HCT116 (cell line): ENCODE measurements around the gene ZNF670.

Experiments
- CEBPB ChIP-seq: IDR thresholded peaks from 2 replicates; pipeline ENCODE4 v1.6.1; 2012; ENCODE audit warnings: low read depth
- CTCF ChIP-seq, 3 experiments: fragments of 200-600 bp in 1 of 3; sonication (generic) in 1 of 3; IDR thresholded peaks in 2 of 3; conservative IDR thresholded peaks in 1 of 3; 2 replicates each; pipeline ENCODE4 v1.5.1; 2012 to 2017; ENCODE audit warnings: low read depth in 2 of 3, low read length in 2 of 3, antibody characterized with exemption in 1 of 3, borderline replicate concordance in 1 of 3, control low read depth in 1 of 3, mild to moderate bottlenecking in 1 of 3, mixed read lengths in 1 of 3, mixed run types in 1 of 3, moderate library complexity in 1 of 3; ENCODE audit not compliant: insufficient read depth in 1 of 3
- EZH2 ChIP-seq: fragments of 200-600 bp; sonication (generic); IDR thresholded peaks from 2 replicates; pipeline ENCODE4 v1.6.1; 2017; ENCODE audit warnings: antibody characterized with exemption, mixed run types
- POLR2AphosphoS5 ChIP-seq: IDR thresholded peaks from 2 replicates; pipeline ENCODE4 v1.6.1; 2011; ENCODE audit warnings: mild to moderate bottlenecking, low read depth, low read length, moderate library complexity
- REST ChIP-seq: IDR thresholded peaks from 2 replicates; pipeline ENCODE4 v1.6.1; 2012; ENCODE audit warnings: low read depth
- YY1 ChIP-seq: IDR thresholded peaks from 2 replicates; pipeline ENCODE4 v1.6.1; 2011; ENCODE audit warnings: low read length, low read depth, moderate library complexity, mild to moderate bottlenecking; ENCODE audit not compliant: insufficient replicate concordance; ENCODE audit errors: extremely low read depth
- ZBTB33 ChIP-seq: IDR thresholded peaks from 2 replicates; pipeline ENCODE4 v1.6.1; 2011; ENCODE audit warnings: mild to moderate bottlenecking, low read length, moderate library complexity; ENCODE audit not compliant: insufficient replicate concordance; ENCODE audit errors: extremely low read depth

GRCh38 chr1:247089616-247090375 is 11.2 kb upstream of the ZNF670 start:
- TF ChIP-seq CTCF (IDR thresholded peaks at IDR 0.05 in 2 of 3, conservative IDR thresholded peaks at IDR 0.05 in 1 of 3; ENCODE audit: borderline replicate concordance in 1 of 3, insufficient read depth in 1 of 3, low read depth in 2 of 3, low read length in 2 of 3) (no peak), REST (no peak), YY1 (no peak), ZBTB33 (no peak), EZH2 (no peak), POLR2AphosphoS5 (no peak), CEBPB (no peak)
